ENCODE data around the gene PATJ.
"Not testable (repeated sequence)": the region's sequence is repeated elsewhere in the genome, so short reads cannot be mapped to it uniquely, and the experiment has no call there.

PATJ gene

DNA sequence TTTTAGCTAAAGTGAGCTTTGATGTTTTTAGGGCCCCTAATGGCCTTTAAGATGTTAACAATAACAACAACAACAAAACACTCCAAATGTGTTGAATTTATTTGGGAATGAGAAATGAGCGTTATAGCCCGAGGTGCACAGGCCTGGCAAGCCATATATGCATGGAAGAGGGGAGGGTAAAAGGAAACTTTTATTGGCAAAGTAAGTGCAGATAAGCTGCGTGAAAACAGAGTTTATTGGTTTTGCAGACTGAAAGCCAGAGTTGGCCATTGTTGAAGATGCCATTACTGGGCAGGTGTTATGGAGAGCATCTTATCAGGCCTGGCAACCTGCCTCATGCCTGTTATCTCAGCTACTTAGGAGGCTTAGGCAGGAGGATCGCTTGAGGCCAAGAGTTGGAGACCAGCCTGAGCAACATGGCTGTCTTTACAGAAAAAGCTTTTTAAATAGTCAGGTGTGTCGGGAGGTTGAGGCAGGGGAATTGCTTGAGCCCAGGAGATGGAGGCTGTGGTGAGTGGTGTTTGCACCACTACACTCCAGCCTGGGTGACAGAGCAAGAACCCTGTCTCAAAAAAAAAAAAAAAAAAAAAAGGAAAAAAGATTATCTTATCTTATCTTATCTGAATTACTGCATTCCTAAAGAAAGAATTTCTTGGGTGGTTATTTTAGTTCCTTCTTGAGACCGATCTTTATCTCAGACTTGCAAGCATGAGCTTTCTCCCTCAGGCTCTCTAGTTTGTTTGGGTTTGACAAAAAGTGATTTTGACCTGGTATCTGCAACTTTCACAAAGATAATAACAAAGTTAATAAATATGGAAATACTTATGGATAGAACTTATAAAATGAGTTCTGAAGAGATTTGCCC lies 1.7 kb downstream of the PATJ start:
- DNase-seq = no peak

DNA sequence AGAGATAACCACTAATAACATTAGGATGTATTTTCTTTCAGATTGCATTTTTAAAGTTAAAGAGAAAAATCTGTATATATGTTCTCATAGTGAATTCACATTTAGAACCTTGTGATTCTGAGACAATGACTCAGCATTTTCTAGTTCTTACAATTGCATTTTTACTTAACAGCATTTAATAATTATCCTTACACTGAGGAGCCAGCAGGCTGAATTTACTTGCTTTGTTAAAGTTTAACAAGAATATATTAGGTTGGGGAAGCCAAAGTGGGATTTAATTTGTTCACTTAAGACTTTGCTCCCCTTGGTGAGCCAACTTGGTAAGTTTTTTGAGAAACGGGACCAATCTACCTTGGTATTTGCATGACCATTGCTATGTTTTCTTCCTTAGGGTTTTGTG lies 4.5 kb downstream of the PATJ start:
- DNase-seq = no peak

DNA sequence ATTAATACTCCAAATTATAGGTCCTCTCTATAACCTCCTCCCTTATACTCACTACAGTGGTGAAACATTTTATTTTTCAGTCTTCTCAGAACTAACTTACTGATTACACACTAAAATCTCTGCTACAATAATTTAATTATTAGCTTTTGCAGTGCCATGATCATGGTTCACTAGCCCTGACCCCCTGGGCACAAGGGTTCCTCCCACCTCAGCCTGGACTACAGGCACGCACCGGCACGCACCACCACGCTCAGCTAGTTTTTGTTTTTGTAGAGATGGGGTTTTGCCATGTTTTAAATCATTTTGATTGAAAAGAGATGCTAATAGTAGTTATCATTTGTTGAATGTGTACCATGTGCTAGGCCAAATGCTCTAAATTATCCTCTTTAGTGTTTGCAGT lies 6.3 kb downstream of the PATJ start:
- no peak for DNase-seq

DNA sequence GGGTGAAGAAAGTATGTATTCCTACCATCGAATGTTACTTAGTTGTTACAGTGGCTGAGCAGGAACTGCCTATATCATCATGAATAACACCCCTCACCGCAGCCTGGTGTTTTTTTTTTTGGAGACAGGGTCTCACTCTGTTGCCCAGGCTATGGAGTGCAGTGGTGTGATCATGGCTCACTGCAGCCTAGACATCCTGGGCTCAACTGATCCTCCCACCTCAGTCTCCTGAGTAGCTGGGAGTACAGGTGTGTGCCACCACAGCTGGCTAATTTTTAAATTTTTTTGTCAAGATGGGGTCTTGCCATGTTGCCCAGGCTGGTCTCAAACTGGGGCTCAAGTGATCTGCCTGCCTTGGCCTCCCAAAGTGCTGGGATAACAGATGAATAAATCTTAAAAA lies 7.3 kb downstream of the PATJ start:
- no peak for DNase-seq

DNA sequence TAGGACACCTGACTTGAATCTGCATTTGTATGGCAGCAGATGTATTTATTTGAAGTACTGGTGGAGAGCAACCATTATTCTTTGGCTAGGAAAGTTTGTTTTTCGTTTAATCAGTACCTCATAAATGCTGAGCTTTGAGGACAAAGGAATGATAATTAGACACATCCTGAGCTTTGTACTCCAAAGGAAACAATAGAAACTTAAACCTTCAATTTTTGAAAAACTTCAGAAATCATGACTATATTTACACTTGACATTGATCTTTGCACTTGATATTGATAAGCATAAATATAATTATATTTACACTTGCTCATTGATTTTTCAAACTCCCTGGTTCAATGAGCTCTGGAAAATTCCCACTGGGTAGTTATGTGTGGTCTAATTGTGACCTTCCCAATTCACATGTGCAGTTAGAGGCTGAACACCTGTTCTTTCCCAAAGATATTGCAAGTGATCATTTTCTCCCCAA lies 10.7 kb downstream of the PATJ start:
- no peak for DNase-seq

DNA sequence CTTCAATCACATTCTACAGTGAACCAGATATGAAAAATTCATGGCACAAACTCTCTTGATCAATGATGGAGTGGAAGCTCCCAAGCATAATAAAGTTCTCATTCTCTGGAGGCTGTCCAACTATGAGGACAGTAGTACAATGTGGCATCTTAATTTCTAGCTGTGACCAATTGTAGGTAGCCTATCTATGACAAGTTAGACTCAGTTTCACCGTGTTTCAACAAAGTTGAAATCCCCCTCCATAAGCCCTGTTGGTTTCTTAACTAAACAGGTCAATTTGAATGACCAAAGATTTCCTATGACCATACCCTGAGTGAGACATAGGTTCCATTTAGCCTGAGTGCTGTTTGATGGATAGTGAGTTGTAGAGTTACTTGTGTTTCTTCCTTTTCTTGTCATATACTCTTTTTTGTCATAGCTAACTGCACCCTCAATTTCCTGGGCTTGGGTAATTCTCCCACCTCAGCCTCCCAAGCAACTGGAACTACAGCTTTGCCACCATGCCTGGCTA lies 11.8 kb downstream of the PATJ start:
- DNase-seq = no peak

DNA sequence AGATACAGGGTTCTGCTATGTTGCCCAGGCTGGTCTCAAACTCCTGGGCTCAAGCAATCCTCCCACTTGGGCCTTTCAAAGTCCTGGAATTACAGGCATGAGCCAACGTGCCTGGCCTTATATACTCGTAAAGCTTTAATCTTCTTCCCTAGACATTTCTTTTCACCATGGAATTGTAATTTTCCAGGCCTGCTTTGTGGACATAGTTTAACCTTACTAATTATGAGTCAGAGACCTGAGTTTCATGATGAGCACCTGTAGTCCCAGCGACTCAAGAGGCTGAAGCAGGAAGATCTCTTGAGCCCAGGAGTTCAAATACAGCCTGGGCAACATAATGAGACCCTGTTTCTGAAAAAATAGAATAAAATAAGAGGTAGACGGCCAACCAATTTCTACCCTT lies 12.3 kb downstream of the PATJ start:
- no peak for DNase-seq

DNA sequence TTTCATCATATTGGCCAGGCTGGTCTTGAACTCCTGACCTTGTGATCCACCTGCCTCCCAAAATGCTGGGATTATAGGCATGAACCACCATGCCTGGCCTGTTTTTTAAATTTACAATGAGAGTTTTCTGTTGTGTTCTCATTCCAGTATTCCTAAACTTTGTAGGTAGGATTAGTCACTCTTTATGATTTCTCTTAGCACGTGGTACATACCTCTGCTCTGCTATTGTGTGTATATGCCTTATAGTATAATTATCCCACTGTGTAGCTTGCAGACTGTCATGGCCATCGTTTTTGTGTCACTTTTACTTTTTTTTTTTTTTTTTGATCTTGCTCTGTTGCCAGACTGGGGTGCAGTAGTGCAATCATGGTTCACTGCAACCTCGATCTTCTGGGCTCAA lies 14.5 kb downstream of the PATJ start:
- DNase-seq = no peak

DNA sequence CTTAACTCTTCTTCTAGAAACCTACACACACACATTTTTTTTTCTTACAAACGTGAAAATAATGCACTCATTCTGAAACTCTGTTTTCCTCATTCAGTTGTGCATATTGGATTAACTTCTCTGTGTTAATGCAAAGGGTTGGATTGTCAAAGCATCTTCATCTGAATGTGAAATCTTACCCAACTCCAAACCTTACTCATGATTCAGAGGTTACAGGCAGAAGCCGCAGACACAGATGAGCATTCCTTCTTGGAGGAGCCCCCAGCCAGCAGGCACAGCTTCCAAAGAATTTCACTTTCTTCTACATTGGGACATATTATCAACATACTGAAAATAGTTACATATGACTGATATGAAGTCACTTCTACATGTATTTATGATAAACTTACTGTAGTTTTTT lies 15.7 kb downstream of the PATJ start:
- DNase-seq = no peak

DNA sequence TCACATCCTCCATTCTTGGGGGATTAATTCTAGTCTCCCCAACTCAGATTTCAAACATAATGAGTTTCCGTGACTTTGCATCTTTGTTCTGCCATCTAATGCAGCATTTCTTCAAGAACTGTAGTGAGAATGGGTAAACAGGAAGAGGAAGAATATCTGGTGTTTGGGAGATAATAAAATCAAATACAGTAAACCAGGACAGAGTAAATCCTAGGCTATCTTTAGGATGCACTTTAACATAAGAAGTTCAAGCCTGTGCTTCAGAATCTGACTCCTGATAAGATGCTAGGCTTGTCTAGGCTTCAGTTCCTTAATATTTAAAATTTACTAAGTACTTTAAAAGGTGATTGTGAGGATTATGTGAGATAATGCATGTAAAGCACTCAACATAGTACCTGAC lies 27.9 kb downstream of the PATJ start:
- DNase-seq = no peak

DNA sequence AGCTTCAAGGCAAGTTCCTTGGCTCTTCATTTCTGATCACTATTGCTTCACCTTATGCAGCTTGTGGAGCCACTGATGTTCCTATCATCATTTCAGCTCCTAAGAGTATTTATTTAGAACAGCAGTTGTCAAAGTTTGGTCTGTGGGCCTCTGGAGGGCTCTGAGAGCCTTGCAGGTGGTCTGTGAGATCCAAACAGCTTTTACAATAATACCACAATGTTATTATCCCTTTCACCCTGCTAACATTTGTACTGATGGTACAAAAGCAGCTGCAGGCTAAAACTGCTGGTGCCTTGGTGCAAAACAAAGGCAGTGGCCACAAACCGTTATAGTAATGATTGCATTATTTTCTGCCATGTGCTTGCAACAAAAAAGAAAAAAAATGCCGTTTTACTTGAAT lies 33.8 kb downstream of the PATJ start:
- no peak for DNase-seq

DNA sequence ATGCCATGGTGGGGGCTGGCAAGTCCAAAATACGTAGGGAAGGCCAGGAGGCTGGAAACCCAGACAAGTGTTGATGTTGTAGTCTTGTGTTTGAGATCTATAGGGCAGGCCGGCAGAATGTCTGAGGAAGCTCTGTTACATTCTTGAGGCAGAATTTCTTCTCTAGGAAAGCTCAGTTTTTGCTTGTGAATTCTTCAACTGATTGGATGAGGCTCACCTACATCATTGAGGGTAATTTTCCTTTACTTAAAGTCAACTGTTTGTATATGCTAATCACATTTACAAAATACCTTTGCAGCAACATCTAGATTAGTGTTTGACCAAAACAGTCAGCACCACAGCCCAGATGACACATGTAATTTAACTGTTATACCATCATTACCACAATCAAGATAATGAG lies 37.0 kb downstream of the PATJ start:
- DNase-seq = no peak

DNA sequence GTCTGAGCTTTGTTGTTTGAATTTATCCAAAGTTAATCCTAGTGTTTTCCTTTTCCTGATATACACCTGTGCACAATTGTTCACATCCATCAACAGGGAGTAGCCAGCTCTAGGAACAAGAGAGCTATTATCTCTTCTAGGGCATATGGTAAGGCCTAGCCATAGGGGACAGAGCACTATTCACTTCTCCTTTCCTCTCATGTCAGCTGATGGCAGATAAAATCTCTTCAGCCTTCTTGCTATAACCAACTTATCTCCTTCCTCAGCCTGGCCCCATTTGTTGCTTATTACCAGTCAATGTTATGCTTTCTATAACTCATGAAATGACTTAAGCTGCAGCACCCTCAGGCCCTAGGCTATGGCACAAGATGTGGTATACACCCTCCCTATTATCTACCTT lies 38.9 kb downstream of the PATJ start:
- DNase-seq = no peak

DNA sequence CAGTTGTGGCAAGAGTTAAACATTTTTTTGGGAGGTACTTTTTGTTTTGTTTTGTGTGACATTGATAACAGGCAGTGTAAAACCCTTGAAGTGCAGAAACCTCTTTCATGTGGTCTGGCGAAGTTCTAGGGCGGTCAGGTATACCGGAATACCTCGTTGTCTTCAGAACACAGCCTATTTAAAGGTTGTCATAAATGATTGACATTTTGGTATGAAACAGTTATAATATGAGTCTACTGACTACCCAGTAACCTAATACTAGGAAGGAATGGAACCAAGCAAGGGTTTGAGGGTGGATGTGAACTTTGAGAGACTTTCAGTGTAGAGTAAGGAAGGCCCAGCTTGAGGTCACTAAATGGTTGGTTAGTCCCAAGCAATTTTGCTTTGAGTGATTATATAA lies 40.5 kb downstream of the PATJ start:
- DNase-seq = no peak

DNA sequence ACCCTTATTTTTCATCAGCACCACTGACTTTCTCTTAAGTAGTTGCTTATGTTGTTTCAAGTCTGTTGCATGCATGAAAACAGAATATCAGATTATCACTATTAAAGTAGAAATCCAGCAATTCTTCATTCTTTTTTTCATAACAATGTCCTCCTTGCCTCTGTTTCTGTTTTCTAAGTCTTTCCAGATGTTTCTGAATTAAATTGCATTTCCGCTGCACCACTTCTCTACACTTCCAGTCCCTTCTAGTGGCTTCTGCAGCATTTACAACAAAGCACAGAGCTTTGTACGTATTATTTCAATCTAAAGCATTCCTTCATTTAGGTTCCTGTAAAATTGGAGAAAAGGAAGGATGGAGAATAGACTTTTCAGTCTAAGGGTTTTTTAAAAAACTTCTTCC lies 42.4 kb downstream of the PATJ start:
- DNase-seq = no peak

DNA sequence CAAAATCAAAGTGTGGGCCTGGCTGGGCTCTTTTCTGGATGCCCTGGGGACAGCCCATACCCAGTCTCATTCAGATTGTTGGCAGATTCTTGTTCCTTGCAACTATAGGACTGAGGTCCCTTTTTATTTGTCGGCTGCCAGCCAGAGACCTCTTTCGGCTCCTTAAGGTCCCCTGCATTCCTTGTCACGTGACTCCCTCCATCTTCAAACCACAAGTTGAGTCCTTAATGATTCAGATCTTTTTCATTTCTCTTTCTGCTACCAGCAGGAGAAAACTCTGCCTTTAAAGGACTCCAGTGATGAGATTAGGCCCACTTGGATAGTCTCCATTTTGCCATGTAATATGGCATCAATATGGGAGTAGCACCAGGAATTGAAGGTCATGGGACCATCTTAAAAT lies 48.6 kb downstream of the PATJ start:
- DNase-seq = no peak

DNA sequence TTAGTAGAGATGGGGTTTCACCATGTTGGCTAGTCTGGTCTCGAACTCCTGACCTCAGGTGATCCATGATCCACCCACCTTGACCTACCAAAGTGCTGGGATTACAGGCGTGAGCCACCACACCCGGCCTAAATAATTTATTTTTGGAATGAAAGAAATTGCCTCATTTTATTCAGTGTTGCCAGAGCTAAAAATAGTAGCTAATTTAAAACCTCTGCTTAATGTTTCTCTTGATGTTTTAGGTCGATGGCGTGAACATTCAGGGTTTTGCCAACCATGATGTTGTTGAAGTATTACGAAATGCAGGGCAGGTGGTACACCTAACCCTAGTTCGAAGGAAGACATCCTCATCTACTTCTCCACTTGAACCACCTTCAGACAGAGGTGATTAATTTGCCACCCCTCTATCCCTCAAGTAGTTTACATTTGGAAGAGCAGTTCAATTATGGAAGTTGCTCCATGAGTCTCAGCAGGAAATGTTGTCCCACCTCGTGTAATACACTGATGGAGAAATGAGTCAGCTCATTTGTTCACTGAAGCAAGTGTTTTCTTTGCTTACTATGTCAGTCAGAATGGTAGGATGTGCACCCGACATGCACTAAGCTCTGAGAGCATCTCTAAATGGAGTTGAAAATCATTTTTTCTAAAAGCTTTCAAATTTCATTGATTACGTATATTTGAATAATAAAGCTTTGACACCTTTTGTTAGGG lies 54.9 kb downstream of the PATJ start:
- DNase-seq = no peak

DNA sequence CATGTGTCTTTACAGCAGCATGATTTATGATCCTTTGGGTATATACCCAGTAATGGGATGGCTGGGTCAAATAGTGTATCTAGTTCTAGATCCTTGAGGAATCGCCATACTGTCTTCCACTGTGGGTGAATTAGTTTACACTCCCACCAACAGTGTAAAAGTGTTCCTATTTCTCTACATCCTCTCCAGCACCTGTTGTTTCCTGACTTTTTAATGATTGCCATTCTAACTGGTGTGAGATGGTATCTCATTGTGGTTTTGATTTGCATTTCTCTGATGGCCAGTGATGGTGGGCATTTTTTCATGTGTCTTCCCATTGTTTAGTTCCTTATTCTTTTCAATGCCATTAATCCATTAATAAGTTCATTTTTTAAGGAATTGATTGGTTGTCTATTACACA lies 58.8 kb downstream of the PATJ start:
- not testable (repeated sequence) for DNase-seq

DNA sequence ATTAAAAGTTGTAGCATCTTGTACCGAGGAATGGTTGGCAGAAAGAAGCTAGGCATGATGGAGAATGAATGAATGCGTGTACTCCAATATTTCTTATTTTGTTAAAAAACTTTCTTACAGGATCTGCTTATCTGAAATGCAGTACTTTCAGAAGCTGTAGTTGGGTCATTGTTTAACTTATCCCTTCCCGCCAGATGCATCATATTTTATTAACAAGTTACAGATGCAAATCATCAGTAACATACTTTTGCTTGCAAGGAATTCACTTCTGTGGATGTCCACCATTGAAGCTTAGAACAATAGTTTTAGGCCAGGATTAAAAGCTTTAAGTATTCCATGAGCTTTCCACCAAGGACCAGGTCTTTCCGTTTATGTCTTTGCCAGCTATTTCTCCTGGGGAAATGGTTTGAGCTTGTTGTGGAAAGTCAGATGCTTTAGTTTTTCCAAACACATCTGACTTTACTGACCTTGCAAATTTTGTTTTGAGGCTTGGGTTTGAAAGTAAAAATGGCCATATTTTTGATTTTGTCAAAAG lies 65.4 kb downstream of the PATJ start:
- no peak for DNase-seq

DNA sequence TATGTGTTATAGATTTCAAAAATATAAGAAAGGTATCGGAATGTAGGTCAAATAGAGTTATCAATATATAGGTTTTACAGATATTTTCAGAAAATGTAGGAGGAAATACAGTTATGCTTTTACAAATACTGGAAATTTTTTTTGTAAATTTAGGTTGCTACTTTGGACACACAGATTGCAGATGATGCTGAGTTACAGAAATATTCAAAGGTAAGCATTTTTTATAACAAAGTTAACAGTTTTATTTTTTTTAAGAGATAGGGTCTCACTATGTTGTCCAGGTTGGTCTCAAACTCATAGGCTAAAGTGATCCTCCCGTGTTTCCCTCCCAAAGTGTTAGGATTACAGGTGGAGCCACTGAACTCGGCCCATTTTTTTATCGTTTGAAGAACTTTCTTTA lies 66.0 kb downstream of the PATJ start:
- no peak for DNase-seq

DNA sequence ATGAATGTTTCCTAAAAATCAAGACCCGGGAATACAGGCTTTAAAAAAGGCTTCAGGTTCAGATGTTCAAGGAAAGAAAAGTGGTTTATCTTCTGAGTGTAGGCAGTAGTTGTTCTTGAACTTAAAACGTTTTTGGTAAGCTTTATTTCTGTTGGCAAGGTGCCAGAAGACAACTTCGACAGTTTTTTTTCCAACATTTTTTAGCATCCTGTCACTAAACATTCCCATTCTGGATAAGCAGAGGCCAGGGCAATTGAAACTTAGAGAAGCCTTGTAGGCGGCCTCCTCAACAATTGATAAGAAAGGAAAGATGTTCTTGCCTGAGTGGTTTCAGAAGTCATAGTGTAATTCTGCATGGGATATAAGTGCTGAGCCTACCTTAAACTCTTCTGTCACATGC lies 66.7 kb downstream of the PATJ start:
- no peak for DNase-seq

DNA sequence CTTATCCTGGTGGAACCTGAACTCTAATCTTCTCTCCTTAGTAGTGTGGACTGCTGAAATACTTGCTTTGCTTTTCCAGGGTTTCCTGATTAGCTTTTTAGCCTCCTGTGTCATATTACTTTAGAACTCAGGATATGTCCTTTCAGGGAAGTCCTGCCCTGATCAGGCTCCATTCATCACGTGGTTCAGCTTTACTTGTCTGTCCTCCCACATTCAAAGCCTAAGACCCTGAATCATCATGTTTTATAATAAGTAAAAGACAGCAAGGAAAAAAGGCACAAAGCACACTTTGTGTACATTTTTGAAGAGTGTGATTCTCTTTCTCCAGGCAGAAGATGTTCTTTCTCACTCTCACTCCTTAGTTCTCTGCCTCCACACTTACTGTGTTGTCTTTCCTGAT lies 70.6 kb downstream of the PATJ start:
- DNase-seq = no peak

DNA sequence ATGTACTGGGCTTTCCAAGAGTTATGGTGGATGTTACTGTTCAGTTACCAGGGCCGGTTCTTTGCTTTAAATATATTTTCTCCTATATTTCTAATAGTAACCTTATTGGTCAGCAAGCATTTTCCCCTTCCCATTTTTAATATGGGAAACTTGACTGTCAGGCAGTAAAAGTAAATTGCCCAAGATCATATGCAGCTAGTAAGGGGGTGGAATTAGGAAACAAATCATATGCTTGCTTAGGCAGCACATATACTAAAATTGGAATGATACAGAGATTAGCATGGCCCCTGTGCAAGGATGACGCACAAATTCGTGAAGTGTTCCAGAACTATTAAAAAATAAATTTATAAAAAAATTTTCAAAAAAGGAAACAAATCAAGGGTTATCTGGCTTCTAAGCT lies 73.9 kb downstream of the PATJ start:
- no peak for DNase-seq

DNA sequence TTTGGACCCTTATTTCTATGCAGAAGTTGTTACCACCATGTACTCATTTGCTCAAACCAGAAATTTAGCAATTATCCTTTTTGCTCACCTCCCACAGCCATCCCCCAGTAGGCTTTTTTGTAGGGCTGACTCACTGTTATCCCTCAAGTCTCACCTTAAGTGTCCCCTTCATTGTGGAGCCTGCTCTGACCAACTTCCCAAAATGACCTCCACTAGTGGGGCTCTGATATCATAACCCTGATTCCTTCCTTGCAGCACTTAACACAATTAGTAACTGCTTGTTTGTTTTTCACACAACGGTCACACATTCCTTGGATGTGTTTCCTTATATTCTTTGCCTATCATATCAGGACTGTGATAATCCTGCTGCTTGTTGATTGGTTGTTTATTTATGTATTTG lies 76.7 kb downstream of the PATJ start:
- DNase-seq = no peak

Measured in NCI-H774 (cell line).